Jurkat, Clone E6-1 (cell line): ENCODE results near the gene NUP54. TPM values are rescaled to one million over a fixed set of nuclear protein-coding genes. Genes with fewer than 3 reads are reported as not detected.

Source experiments
- DNase-seq: peaks from one replicate; pipeline ENCODE4 v3.0.0-alpha.2; 2011; ENCODE audit warnings: low read depth, low spot score
- H3K4me3 ChIP-seq: 2 replicates; pipeline ENCODE4 v1.5.1; 2011; ENCODE audit warnings: mild to moderate bottlenecking, low read length, control low read depth, moderate library complexity
- polyA plus RNA-seq: library from polyadenylated mRNA; unstranded; fragments of >200 nt; gene quantifications from one replicate; pipeline ENCODE4 v1.2.1, GENCODE V29; 2012; ENCODE audit warnings: missing spikeins; ENCODE audit not compliant: insufficient read length, insufficient read depth

NUP54 gene, protein sequence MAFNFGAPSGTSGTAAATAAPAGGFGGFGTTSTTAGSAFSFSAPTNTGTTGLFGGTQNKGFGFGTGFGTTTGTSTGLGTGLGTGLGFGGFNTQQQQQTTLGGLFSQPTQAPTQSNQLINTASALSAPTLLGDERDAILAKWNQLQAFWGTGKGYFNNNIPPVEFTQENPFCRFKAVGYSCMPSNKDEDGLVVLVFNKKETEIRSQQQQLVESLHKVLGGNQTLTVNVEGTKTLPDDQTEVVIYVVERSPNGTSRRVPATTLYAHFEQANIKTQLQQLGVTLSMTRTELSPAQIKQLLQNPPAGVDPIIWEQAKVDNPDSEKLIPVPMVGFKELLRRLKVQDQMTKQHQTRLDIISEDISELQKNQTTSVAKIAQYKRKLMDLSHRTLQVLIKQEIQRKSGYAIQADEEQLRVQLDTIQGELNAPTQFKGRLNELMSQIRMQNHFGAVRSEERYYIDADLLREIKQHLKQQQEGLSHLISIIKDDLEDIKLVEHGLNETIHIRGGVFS
- 78.1 TPM for polyA plus RNA-seq

- DNase-seq: peak; percentile 94
- H3K4me3 ChIP-seq: peak within 1 kb of the TSS; percentile 92
Observed at GRCh38 chr4:76148142-76148865, at the start of gene NUP54. Gene NUP54 (minus strand): TSS chr4:76148397. CDS start chr4:76148374, 23 bp downstream.

DNA sequence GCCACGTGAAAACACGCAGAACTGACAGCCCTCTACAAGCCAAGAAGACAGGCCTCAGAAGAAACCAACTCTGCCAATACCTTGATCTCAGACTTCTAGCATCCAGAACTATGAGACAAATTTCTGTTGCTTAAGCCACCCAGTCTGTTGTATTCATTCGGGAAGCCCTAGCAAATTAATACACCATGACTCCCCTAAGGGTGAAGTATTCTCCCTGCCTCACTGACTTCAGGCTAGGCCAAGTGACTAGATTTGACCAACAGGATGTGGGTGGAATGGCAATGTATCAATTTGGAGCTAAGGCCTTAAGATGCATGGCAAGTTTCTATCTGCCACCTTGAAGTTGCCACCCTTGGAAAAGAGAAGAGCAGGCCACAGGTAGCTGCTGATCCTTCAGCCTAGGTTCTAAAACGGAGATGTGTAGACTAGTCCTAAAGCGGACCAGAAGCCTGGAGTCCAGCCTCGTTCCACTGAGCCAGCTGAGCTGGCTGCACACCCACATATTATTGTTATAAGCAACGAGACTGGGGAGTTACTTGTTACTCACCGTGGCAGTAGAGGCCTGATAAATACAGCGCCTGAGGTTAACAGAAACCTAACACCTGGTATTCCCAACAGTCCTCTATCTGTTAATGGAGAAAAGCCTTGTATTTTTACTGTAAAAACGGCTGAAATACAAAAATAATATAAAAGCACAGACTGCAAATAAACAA lies 49.0 kb upstream of the NUP54 start:
- no peak for DNase-seq
- H3K4me3 ChIP-seq: no peak overlapping the region

- no peak overlapping the region for H3K4me3 ChIP-seq
- DNase-seq: no peak
Observed at GRCh38 chr4:76196376-76196775, 48.2 kb upstream of the NUP54 start.

DNA sequence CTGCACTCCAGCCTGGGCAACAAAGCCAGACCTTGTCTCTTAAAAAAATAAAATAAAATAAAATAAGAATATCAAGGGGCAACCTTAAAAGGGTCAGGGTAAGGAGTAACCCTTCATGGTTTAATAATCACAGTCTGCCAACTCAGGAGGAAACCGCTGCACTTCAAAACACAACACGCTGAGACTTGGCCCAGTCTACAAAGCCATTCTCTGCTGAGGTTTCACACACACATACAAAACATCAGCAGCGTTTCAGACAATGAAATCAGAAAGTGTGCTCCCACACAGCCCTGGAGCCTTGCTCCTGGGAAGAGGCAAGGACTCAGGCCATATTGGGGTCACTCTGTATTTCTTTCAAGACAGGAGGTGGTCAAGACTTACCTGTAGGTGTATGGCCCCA lies 47.1 kb upstream of the NUP54 start:
- no peak overlapping the region for H3K4me3 ChIP-seq
- no peak for DNase-seq

- no peak for DNase-seq
- no peak overlapping the region for H3K4me3 ChIP-seq
Observed at GRCh38 chr4:76194325-76194724, 46.1 kb upstream of the NUP54 start.

- DNase-seq: no peak
- H3K4me3 ChIP-seq: no peak overlapping the region
Observed at GRCh38 chr4:76192236-76192635, 44.0 kb upstream of the NUP54 start.

DNA sequence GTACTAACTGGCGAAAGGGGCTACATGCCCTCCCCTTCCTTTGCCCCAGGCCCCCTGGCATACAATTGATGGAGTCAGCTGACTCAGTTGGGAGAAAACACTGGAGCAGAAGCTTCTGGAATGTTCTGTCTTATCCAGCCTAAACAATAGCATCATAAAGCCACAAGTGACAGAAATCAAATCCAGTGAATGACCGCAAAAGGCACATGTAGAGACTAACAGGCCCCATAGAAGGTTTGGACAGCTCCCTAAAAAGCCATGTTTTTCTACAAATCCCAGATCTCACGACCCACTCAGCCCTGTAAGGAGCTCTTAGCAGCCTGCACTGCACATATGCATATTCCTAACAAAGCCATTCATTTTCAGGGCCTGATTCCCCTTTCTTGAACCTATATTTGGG lies 40.4 kb upstream of the NUP54 start:
- H3K4me3 ChIP-seq: no peak overlapping the region
- DNase-seq: no peak

- no peak overlapping the region for H3K4me3 ChIP-seq
- no peak for DNase-seq
Observed at GRCh38 chr4:76188149-76188548, 40.0 kb upstream of the NUP54 start.

GRCh38 chr4:76187152-76187551 lies 39.0 kb upstream of the NUP54 start:
- no peak for DNase-seq
- no peak overlapping the region for H3K4me3 ChIP-seq

DNA sequence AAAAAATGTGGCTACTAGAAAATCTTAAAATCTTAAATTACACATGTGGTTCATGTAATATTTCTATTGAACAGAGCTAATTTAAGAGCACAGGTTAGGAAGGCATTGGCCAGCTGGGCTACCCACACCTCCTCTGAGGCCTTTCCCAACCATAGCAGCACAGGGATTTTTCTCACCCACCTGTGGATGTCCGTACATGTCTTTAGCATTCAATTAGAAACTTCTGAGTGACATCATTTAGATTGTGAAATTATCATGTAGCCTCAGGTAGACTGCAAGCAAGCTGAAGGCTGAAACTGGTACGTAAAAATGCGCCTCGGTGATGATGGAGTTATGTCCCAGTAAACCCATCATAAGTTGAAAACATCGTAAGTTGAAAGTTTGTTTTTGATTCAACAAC lies 34.3 kb upstream of the NUP54 start:
- DNase-seq: no peak
- H3K4me3 ChIP-seq: no peak overlapping the region

GRCh38 chr4:76179398-76180318 lies 31.5 kb upstream of the NUP54 start:
- no peak overlapping the region for H3K4me3 ChIP-seq
- peak; percentile 73 for DNase-seq

DNA sequence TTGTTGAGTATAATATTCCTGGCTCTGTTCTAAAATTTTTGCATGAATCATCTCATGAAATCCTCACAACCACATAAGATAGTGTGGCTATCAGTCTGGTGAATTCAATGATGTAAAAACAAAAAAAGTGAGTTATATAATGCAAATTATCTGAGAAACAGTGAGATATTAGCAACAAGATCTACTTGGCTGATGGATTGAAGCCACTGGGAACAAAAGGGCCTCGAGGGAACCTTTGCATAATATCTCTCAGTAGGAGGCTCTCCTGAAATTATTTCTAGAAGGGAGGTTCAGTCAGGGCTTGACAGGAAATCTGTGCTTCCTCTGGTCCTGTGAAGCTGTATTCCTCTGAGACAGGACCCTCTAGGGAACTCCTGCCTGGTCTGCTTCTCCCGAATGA lies 30.1 kb upstream of the NUP54 start:
- no peak overlapping the region for H3K4me3 ChIP-seq
- no peak for DNase-seq

- DNase-seq: no peak
- no peak overlapping the region for H3K4me3 ChIP-seq
Observed at GRCh38 chr4:76177709-76178108, 29.5 kb upstream of the NUP54 start.

- H3K4me3 ChIP-seq: no peak overlapping the region
- no peak for DNase-seq
Observed at GRCh38 chr4:76175336-76175735, 27.1 kb upstream of the NUP54 start.

- DNase-seq: no peak
- H3K4me3 ChIP-seq: no peak overlapping the region
Observed at GRCh38 chr4:76174216-76174615, 26.0 kb upstream of the NUP54 start.

- no peak overlapping the region for H3K4me3 ChIP-seq
- DNase-seq: no peak
Observed at GRCh38 chr4:76168688-76169087, 20.5 kb upstream of the NUP54 start.

GRCh38 chr4:76166480-76166879 lies 18.3 kb upstream of the NUP54 start:
- H3K4me3 ChIP-seq: no peak overlapping the region
- DNase-seq: no peak

GRCh38 chr4:76160355-76160754 lies 12.2 kb upstream of the NUP54 start:
- DNase-seq: no peak
- no peak overlapping the region for H3K4me3 ChIP-seq

- no peak for DNase-seq
- no peak overlapping the region for H3K4me3 ChIP-seq
Observed at GRCh38 chr4:76156635-76157034, 8.4 kb upstream of the NUP54 start.
